Upper lobe of left lung (tissue), 6 donors: ENCODE results near the gene CCM2. TPM values are rescaled to one million over a fixed set of nuclear protein-coding genes. Genes with fewer than 3 reads are reported as not detected.

ENCODE experiments used
- ATAC-seq, 2 donors: fragments of 200-7000 bp; cut with Tn5 transposase; one replicate each; pipeline ENCODE4 v1.9.1; 2022; ENCODE audit warnings: mild to moderate bottlenecking in 2 of 2, moderate library complexity in 2 of 2; ENCODE audit not compliant: low FRiP score in 2 of 2
- DNase-seq, 2 donors: peaks; one replicate each; pipeline ENCODE4 v3.0.0-alpha.2; 2019 to 2020
- H3K27ac ChIP-seq, 4 donors: fragments of 200-600 bp; sonication (generic); one replicate each; pipeline ENCODE4 v1.5.1; 2016 to 2019
- H3K27me3 ChIP-seq, 4 donors: fragments of 200-600 bp; sonication (generic); one replicate each; pipeline ENCODE4 v1.5.1; 2017 to 2019
- H3K36me3 ChIP-seq, 4 donors: fragments of 200-600 bp; sonication (generic); one replicate each; pipeline ENCODE4 v1.5.1; 2016 to 2019
- H3K4me1 ChIP-seq, 4 donors: fragments of 200-600 bp; sonication (generic); one replicate each; pipeline ENCODE4 v1.5.1; 2018 to 2019
- H3K4me3 ChIP-seq, 4 donors: fragments of 200-600 bp; sonication (generic); one replicate each; pipeline ENCODE4 v1.5.1; 2017 to 2019; ENCODE audit warnings: mild to moderate bottlenecking in 2 of 4, moderate library complexity in 1 of 4
- H3K9me3 ChIP-seq, 4 donors: fragments of 200-600 bp; sonication (generic); one replicate each; pipeline ENCODE4 v1.5.1; 2018 to 2019
- CTCF ChIP-seq, 6 experiments: fragments of 450-650 bp in 4 of 6; fragments of 200-600 bp in 2 of 6; sonication (generic) in 2 of 6; IDR thresholded peaks; one replicate each; pipeline ENCODE4 v1.5.1; 2016 to 2019; ENCODE audit warnings: antibody characterized with exemption in 6 of 6
- EP300 ChIP-seq, 4 donors: sonication (generic); formaldehyde crosslinking; IDR thresholded peaks; one replicate each; pipeline ENCODE4 v1.5.1; 2017; ENCODE audit warnings: antibody characterized with exemption in 4 of 4, control low read depth in 2 of 4
- POLR2A ChIP-seq, 4 donors: fragments of 450-650 bp; IDR thresholded peaks; one replicate each; pipeline ENCODE4 v1.5.1; 2016 to 2017; ENCODE audit warnings: antibody characterized with exemption in 4 of 4, mild to moderate bottlenecking in 2 of 4
- POLR2AphosphoS5 ChIP-seq, 2 donors: sonication (generic); formaldehyde crosslinking; IDR thresholded peaks; one replicate each; pipeline ENCODE4 v1.5.1; 2017; ENCODE audit warnings: antibody characterized with exemption in 2 of 2
- WGBS, 2 donors: methylation state at CpG; one replicate each; pipeline ENCODE4 v1.1.5; 2017 to 2018; 5-methylcytosine and 5-hydroxymethylcytosine counted together
- total RNA-seq, 6 donors: library from RNA; depleted of rRNA in 4 of 6; stranded (reverse); fragments of >200 nt in 4 of 6; gene quantifications; one replicate each; pipeline versions ENCODE4 v1.1.0 to v1.2.1, GENCODE V29; 2016 to 2021
- donor health status: DM: no; HTN: no; CAD: no; lungs with moderate emphysema.
- donor health status: DM: no; HTN: yes; CAD: no; lungs with severe emphysema.

The CCM2 gene
- total RNA-seq, 6 donors from 2014 or later = 30.9 to 63.9 (median 46.8) TPM

GRCh38 chr7:44965937-44966730 is 33.9 kb upstream of the CCM2 start:
- Histone ChIP-seq H3K4me3 (no peak overlapping the region), H3K27ac (no peak overlapping the region), H3K36me3 (peaks cover 0 to 6% (median 3%) of the 10 kb centered on the region in 4 donors), H3K4me1 (peaks cover 5 to 12% (median 11%) of the 10 kb centered on the region in 4 donors), H3K27me3 (peaks cover 0 to 3% (median 0%) of the 10 kb centered on the region in 4 donors), H3K9me3 (no peaks in the 10 kb centered on the region)
- ATAC-seq = no peak
- TF ChIP-seq EP300 (IDR thresholded peaks at IDR 0.05) (no peak), POLR2A (IDR thresholded peaks at IDR 0.05) (no peak), CTCF (IDR thresholded peaks at IDR 0.05) (no peak), POLR2AphosphoS5 (IDR thresholded peaks at IDR 0.05) (no peak)
- no peak for DNase-seq
- WGBS, 2 donors = 93 to 95% methylated on average over 16 to 17 of the region's 18 CpGs

DNA sequence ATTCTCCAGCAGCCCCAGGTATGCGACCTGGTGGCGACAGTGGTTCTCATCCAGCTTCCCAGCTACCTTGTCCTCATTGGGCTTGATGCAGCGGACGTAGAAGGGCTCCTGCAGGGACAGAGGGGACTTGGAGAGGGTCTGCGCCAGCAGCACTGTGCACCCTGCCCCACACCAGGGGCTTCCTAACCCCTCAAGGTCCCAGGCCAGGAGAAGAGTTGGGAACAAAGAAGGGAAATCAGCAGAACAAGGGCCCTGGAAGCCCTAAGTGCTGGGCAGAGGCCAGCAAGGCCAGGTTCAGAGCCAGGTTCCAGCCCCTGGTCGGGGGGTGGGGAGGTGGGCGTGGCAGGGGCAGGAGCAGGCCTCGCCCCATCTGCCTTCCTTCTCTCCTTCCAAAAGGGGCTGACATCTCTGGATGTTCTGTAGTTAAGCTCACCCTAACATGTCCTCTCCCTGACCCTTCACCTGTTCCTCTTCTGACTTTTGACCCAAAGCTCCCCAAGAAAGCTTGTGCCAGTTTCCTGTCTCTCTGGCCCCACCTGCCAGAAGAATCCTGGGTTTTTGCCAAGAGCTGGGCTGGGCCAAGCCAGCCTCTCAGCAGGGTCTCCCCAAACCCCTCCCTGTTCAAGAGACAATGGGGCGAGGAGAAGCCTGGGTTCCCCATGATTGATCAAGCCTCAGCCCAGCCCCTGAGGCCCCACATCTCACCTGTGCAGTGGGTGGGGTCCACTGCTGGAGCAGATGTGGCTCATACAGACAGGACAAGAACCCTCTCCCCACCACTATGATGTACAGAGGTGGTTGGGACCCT is 33.1 kb upstream of the CCM2 start:
- ATAC-seq (no peak), DNase-seq (no peak)
- H3K27ac ChIP-seq = no peak overlapping the region
- peaks cover 0 to 3% (median 0%) of the 10 kb centered on the region in 4 donors for H3K27me3 ChIP-seq
- peaks cover 5 to 12% (median 11%) of the 10 kb centered on the region in 4 donors for H3K4me1 ChIP-seq
- no peak for TF ChIP-seq POLR2A (IDR thresholded peaks at IDR 0.05)
- TF ChIP-seq EP300 (IDR thresholded peaks at IDR 0.05) = no peak
- no peak for TF ChIP-seq POLR2AphosphoS5 (IDR thresholded peaks at IDR 0.05)
- TF ChIP-seq CTCF (IDR thresholded peaks at IDR 0.05) = no peak
- no peak overlapping the region for H3K4me3 ChIP-seq
- WGBS, 2 donors = 87 to 89% methylated on average over 7 to 9 of the region's 9 CpGs
- no peaks in the 10 kb centered on the region for H3K9me3 ChIP-seq
- peaks cover 0 to 6% (median 3%) of the 10 kb centered on the region in 4 donors for H3K36me3 ChIP-seq

DNA sequence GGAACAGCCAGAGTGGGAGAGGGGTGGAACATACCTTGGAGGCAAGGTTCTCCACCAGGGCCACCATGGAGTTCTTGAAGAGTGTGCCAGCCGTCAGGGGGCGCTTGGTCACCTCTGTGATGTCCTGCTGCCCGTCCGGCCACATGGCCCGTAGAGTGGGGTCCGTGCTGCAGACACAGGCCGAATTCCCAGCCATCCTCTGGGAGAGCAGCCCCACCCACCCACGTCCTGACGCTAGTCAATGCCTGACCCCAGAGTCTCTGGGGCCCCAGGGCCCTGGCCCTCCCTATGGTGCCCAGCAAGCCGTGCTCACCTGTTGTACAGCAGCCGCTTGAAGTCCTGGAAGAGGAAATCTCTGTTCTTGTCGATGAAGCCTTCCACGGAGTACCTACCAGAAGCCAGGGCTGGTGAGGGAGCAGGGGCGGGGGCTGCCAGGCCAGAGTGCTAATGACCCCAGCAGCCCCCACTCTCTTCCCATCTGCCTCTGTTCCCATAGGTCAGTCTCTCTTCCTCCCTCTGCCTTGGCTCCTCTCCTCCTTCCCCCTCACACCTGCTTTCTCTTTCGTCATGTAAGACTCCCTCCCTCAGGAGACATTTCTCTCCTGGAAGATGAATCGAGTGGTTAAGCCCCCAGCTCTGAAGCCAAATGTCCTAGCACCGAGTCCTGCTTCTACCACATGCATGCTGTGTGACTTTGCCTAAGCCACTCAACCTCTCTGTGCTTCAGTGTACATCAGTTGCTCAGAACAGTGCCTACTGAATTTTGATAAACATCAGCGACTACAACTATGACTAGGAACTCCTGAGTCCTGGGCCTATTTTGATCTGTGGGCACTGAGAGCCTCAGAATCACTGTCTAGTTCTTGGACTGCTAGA is 32.2 kb upstream of the CCM2 start:
- peak in 1 of 2 donors; percentile 69 for DNase-seq

More for the DNA sequence above, 32.2 kb upstream of the CCM2 start:
- H3K27ac ChIP-seq = no peak overlapping the region
- no peaks in the 10 kb centered on the region for H3K27me3 ChIP-seq
- H3K4me1 ChIP-seq = peaks cover 0 to 4% (median 4%) of the 10 kb centered on the region in 4 donors
- TF ChIP-seq POLR2AphosphoS5 (IDR thresholded peaks at IDR 0.05) = no peak
- TF ChIP-seq CTCF (IDR thresholded peaks at IDR 0.05) = peak in 2 of 6 experiments; percentile 18 to 39
- no peak for TF ChIP-seq EP300 (IDR thresholded peaks at IDR 0.05)
- TF ChIP-seq POLR2A (IDR thresholded peaks at IDR 0.05) = no peak
- no peaks in the 10 kb centered on the region for H3K9me3 ChIP-seq
- peaks cover 0 to 6% (median 3%) of the 10 kb centered on the region in 4 donors for H3K36me3 ChIP-seq
- no peak overlapping the region for H3K4me3 ChIP-seq
- 79 to 85% methylated on average over 15 to 17 of the region's 18 CpGs for WGBS, 2 donors
- ATAC-seq = no peak
